MV-4-11 (cell line): Measurements from ENCODE around the gene EFS.
"Not testable (repeated sequence)": the region's sequence is repeated elsewhere in the genome, so short reads cannot be mapped to it uniquely, and the experiment has no call there.

Experiments used
- DNase-seq: peaks from one replicate; lab custom pipeline; 2025; lab: John Stamatoyannopoulos, UW

The EFS gene

DNA sequence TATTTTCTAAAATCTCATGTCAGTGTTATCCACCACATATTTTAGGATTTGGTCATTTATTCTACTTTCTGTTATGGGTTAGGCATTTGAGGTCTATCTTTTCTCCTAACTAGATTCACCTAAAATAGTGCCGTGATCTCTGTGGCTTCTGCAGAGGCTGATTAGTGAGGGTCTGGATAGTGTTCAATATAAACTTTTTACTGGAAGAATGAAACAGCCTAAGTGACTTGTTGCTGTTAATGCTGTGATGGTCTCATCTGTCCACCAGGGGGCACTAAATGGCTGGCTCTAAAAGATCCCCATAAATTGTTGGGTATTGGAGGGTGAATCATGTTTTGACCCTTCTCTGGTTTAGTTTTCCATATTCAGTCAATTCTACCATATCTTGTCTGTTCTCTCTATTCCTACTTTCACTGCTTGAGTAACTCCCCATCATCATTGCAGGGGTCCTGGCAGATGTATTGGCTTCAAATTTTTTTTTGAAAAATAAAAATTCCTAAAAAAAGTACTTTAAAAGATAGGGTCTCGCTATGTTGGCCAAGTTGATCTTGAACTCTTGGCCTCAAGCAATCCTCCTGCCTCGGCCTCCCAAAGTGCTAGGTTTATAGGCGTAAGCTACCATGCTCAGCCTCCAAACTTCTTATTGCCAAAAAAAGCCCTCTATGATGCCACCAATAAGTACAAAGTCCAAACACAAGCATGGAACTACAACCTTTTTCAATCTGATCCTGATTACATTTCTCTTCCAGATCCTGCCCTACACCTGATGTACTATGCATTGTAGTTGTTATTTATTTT, 36.8 kb downstream of the EFS start:
- peak; percentile 70 for DNase-seq

DNA sequence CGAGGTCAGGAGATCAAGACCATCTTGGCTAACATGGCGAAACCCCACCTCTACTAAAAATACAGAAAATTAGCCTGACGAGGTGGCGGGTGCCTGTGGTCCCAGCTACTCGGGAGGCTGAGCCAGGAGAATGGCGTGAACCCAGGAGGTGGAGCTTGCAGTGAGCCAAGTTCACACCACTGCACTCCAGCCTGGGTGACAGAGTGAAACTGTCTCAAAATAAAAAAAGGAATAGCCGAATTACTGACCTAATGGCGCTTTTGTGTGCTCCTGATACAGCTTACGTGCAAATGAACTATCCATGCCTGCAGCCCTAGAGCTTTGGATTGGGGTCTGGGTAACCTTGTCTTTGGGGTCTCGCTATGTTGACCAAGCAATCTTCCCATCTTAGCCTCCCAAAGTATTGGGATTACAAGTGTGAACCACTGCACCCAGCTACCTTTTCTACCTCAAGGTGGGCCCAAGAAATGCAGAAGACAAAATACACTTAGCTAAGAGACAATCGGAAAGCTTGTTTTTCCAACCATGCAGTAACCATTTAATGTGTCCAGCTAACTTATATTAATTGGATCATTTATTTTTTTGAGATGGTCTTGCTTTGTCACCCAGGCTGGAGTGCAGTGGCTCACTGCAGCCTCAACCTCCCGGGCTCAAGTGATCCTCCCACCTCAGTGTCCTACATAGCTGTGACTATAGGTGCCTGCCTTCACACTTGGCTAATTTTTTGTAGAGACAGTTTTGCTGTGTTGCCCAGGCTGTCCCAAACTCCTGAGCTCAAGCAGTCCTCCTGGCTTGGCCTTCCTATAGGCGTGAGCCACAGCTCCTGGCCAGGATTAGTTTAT, 38.3 kb downstream of the EFS start:
- DNase-seq, result no peak

DNA sequence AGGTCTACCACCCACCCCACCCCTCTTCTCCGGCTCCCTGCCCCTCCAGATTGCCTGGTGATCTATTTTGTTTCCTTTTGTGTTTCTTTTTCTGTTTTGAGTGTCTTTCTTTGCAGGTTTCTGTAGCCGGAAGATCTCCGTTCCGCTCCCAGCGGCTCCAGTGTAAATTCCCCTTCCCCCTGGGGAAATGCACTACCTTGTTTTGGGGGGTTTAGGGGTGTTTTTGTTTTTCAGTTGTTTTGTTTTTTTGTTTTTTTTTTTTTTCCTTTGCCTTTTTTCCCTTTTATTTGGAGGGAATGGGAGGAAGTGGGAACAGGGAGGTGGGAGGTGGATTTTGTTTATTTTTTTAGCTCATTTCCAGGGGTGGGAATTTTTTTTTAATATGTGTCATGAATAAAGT, 39.2 kb downstream of the EFS start:
- not testable (repeated sequence) for DNase-seq

DNA sequence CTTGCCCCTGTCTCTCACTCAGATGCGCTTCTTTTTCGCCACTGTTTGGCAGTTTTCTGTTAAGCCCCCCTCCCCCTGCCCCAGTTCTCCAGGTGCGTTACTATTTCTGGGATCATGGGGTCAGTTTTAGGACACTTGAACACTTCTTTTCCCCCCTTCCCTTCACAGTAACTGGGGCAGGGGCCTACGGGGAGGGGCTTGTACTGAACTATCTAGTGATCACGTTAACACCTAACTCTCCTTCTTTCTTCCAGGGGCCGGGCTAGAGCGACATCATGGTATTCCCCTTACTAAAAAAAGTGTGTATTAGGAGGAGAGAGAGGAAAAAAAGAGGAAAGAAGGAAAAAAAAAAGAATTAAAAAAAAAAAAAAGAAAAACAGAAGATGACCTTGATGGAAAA, 40.0 kb downstream of the EFS start:
- DNase-seq, result no peak

DNA sequence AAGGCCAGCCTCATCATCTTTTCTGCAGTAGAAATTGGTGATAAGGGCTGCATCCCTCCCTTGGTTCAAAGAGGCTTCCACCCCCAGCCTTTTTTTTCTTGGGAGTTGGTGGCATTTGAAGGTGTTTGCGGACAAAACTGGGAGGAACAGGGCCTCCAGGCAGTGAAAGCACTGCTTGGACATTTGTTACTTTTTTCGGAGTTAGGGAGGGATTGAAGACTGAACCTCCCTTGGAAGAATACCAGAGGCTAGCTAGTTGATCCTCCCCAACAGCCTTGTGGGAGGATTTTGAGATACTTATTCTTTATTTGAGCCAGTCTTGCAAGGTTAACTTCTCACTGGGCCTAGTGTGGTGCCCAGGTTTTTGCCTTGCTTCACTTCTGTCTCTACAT, 40.5 kb downstream of the EFS start:
- no peak for DNase-seq

DNA sequence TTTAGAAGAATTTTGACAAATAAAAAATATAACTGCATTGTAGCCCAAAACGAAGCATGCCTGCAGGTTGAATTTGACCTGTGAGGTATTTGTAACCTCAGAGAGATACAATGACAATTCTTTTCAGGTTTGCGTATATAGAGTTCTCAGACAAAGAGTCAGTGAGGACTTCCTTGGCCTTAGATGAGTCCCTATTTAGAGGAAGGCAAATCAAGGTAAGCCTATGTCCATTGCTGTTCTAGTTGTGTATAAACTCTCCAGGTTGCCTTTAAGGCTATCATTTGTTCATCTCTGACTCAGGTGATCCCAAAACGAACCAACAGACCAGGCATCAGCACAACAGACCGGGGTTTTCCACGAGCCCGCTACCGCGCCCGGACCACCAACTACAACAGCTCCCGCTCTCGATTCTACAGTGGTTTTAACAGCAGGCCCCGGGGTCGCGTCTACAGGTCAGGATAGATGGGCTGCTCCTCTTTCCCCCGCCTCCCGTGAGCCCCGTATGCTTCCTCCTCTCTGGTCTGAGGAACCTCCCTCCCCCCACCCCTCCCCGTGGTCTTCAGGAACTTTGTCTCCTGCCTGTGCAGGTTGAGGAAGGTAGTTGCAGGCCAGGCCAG, 41.0 kb downstream of the EFS start:
- DNase-seq, result no peak

DNA sequence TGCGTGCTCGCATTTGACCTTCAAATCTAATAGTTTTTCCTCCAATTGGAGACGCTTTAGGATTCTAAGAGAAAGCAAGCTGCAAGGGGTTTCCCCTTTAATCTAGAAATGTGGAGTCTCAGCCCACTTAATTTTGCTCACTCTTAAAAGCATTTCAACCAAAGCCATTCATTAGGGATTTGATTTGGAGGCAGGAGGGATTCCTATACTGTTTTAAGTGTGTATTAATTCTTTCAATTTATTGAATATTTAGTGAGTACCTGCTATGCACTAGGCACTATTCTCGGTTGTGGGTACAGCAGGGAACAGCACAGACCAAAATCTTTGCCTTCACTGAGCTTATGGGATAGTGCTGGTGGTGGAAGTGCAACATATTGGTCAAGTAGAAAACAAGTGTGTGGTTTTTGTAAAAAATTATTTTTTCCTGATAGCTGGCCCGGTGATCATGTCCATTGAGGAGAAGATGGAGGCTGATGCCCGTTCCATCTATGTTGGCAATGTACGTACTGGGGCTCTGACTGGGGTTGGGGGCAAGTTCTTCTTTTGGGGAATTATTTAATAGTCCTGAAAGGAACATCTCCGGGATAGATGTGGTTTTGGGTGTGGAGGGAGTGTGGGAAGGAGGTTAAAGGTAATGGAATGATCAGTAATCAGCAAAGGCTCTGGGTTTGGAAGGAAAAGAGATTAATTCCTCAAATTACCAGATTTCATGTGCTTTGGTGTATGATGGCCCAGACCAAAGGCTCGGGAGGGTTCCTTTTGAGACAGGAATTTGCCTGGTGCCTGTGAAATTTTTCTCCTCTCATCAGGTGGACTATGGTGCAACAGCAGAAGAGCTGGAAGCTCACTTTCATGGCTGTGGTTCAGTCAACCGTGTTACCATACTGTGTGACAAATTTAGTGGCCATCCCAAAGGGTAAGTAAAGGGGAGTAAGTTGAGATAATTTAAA, 42.1 kb downstream of the EFS start:
- DNase-seq, result no peak

DNA sequence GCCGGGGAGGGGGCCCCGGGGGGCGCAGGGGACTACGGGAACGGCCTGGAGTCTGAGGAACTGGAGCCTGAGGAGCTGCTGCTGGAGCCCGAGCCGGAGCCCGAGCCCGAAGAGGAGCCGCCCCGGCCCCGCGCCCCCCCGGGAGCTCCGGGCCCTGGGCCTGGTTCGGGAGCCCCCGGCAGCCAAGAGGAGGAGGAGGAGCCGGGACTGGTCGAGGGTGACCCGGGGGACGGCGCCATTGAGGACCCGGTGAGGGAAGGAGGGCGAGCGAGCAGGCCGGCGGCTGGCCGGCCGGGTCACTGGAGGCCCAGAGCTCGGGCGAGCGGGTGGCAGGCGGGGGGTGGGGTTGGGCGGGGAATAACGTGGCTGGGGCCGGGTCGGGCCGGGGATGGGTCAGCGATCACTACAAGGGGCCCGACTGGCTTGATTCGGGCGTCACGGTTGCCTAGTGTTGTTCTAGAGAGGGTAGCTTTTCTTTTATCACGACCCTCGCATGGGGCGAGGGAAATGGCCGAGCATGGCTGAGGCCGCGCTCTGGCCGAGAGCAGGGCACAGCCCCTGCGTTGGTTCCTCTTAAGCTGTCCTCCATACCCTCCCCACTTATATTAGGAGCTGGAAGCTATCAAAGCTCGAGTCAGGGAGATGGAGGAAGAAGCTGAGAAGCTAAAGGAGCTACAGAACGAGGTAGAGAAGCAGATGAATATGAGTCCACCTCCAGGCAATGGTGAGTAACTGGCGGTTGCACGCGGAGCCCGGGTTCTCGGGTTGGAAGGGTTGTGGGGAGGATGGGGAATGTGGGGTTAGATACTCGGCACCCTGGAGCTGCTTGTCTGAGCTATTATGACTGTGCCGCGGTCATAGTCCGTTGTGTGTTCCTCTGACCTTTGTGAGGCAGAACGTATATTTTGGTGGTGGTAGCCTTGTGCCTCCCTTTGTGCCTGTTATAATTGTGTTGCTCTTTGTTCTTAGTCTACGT, 43.1 kb downstream of the EFS start:
- peak; percentile 22 for DNase-seq

DNA sequence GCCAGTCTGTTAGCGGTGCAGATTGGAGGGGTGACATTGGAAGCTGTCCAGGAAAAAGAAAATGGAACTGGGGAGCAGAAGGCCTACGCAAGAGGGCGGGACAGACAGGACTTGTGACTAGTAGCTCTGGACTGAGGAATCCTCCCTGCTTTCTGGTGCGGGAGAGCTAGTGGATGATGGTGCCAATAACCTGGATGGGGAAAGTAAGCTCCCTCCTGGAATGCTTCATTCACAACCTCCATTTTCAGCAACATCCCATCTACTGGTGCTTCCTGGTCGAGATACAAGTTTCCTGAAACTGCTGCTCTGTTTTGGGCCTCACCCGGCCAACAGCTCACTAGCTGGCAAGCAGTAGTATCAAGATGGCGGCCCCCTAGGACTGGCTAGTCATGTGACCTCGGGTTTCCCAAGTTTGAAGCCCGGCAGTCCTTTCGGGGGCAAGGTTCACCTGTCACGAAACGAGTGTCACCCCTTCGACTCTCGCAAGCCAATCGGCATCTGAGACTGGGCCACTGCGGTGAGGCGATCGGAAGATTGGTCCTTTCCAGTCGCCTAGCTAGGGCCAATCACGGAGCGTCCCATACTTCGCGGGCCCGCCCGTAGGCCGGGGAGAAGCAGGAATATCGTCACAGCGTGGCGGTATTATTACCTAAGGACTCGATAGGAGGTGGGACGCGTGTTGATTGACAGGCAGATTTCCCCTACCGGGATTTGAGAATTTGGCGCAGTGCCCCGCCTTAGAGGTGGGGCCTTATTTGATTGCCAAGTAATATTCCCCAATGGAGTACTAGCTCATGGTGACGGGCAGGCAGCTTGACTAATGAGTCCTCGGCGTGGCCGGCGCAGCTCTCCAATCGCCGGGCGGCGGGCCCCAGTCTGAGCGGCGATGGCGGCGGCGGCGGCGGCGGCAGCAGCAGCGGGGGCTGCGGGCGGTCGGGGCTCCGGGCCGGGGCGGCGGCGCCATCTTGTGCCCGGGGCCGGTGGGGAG, 44.1 kb downstream of the EFS start, which contains the start of gene PABPN1:
Gene PABPN1, plus strand, starts transcription at position 874 of the 988 bp plus-strand sequence. Its CDS starts 13 bp downstream, at position 887.
- DNase-seq, result peak; percentile 100

DNA sequence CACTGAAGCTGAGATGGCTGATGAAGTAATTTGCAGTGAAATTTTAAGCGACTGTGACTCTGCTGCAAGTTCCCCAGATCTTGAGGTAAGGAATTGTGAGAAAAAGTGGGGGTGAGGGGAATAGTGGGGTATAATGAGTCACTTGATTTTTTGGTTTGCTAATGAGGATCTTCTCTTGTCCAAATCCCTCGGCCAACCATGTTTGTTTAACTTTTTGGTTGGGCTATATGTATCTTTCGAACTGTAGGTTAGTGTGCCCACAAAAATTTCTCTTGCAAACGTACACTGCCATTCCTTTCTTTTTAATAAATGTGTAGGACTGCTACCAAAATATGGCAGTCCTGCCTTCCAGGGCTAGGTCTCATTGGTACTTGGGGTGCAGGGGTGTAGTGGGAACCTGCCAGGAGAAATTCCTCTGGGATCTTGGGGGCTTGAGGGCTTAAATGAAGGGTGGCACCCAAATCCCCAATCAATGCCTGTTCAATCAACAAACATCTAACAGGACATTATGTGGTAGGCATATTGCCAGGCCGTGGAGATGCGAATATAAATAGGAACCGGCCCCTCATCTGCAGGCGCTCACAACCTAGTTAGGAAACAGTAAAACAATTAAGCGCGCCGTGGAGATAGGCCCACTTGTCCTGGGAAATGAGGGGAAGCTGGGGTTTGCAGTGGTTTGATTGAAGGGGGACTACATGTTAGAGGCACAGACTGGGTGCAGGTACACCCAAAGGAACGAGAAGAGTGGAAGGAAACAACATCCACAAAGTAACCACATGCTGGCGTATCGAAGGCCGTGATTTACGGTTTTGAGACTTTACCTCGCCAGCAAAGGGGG, 45.0 kb downstream of the EFS start:
- DNase-seq, result no peak

DNA sequence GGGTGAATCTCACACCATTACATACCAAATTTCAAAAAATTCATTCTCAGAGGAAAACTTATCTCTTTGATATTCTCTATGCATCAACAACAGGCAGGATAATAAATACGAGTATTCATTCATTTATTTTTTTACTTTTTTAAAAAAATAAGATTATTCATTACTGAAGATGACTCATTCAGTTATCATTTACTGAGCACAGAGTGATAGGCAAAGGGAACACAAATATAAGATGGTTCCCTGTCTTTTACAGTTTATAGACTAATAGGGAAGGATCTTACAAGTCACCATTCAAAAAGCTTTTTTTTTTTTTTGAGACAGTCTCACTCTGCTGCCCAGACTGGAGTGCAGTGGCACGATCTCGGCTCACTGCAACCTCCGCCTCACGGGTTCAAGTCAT, 48.7 kb downstream of the EFS start:
- DNase-seq, result no peak

DNA sequence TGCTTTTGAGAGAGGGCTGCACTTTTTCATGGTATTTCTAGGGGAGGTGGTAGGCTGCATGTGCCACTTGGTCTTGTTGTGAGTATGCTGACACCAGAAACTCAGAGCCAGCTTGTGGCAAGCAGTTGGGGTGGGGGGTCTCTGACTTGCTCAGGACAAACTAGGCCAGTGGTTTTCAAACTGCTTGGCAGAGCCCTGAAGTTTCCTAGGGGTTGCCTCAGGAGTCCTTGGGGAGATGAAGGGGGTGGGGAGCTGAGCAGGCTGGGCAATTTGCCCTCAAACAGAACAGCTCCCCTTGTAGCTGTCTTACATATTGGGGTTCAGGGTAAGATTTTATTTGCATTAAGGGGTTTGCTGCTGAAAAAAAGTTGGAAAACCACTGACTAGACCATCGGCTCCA, 54.4 kb downstream of the EFS start:
- no peak for DNase-seq

DNA sequence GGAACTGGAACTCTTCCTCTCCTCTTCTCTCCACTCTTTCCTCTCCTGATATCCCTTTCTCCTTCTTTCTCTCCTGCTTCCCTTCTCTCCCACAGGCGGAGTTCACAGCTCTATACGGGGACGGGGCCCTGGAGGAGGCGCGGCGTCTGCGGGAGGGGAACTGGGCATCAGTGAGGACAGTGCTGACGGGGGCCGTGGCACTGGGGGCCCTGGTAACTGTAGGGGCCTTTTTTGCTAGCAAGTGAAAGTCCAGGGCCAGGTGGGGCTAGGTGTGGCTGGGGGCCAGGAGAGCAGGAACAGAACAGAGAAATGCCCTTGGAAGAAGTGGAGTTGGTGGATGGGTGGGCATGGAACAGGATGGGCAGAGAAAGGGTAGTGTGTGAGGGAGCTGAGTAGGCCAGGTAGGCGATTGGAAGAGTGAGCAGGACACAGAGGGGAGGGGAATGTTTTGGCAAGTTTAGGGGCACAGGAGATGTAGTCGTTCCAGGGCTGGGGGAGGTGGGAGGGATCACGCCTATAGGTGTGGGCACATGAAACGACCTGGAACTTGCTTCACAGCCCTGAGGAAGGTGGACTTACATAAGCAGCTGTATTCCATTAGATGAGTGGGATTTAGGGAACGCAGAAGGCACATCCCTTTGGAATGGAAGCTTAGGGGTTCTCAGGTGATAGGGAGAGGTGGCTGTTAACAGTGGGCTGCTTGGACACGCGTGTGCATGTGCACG, 56.1 kb downstream of the EFS start:
- DNase-seq, result no peak

DNA sequence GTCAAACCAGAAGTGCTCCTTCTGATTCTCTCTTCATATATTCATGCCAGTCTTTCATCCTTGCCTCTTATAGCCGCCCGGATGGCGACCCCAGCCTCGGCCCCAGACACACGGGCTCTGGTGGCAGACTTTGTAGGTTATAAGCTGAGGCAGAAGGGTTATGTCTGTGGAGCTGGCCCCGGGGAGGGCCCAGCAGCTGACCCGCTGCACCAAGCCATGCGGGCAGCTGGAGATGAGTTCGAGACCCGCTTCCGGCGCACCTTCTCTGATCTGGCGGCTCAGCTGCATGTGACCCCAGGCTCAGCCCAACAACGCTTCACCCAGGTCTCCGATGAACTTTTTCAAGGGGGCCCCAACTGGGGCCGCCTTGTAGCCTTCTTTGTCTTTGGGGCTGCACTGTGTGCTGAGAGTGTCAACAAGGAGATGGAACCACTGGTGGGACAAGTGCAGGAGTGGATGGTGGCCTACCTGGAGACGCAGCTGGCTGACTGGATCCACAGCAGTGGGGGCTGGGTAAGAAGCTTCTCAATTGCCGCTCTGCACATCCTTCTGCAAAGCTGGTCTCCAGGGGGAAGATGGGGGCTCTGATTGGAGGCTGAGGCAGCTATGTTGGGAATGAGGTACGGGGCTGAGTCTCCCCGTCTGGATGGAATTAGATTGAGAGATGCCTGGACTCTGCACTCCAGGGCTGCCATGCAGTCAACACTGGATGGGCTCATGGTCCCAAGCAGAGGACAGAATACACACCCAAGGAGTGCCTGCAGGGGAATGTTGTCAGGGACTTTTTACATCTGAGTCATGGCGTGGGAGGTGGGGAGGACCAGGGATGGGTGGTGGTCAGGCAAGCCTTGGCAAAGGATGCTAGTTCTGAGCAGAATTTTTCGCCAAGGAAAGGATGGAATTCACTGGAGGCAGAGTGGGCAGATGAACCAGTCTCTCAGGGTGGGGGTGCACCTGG, 57.0 kb downstream of the EFS start:
- DNase-seq, result no peak

DNA sequence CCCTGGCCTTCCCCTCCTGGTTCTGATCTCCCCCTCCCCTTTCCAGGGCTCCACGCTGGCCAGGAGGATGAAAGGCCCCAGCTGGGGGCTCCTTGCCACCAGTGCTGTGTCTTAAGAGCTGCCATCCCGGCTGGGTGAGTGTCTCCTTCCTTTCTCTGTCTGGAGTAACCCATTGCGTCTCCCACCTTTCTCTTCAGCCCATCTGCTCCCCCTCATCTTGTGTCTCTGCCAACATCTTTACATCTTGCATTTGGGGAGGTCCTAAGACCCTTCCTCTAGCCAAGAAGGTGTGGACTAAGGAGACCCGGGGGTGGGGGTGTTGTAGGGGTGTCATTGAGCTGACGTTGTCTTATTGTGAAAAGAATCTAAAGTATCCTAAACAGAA, 57.8 kb downstream of the EFS start:
- no peak for DNase-seq

DNA sequence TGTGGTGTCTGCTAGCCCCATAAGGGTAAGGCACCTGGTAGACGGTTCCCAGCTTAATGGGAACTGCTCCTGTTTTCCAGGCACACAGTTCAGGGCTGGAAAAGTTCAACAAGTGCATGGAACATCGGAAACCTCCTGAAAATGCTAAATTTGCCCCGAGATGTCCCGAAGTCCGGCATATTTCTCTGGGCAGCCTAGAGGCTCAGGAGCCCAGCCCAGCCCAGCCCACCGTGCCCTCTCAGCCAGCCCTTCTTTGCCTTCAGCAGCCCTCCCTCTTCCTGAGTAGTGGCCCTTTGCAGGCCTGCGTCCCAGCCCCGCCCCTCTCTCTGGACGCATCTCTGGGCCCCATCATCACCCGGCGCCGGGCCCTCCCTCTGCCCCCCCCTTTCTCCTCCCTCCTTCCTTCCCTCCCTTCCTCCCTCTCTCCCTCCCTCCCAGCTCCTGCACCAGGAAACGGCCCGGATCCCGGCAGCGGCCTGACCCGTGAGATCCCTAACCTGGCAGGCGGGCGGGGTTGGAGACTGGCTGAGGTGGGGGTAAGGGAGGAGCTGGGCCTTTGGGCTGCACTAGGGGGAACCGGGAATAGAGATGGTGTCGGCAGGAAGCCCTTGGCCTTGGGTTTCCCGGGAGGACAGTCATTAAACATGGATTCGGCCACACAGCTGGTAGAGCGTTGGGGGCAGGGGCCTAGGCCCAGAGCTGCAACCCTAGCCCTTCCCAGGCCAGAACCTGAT, 58.4 kb downstream of the EFS start, which contains the start of gene BCL2L2:
Gene BCL2L2, plus strand, starts transcription at position 422 of the 734 bp plus-strand sequence. CDS start 935 bp downstream, outside the sequence.
- peak; percentile 60 for DNase-seq
